Ishikawa (cell line): ENCODE results near the gene TRAPPC3.

Experiments used
- CEBPB ChIP-seq: IDR thresholded peaks from 2 replicates; pipeline ENCODE4 v1.6.1; 2012
- CREB1 ChIP-seq: IDR thresholded peaks from 2 replicates; pipeline ENCODE4 v1.6.1; 2012; ENCODE audit warnings: low read depth
- EGR1 ChIP-seq: IDR thresholded peaks from 2 replicates; pipeline ENCODE4 v1.6.1; 2012
- EP300 ChIP-seq: IDR thresholded peaks from 2 replicates; pipeline ENCODE4 v1.6.1; 2012; ENCODE audit warnings: borderline replicate concordance
- FOXM1 ChIP-seq: IDR thresholded peaks from 2 replicates; pipeline ENCODE4 v1.6.1; 2012; ENCODE audit warnings: low read depth, borderline replicate concordance
- MAX ChIP-seq: IDR thresholded peaks from 2 replicates; pipeline ENCODE4 v1.6.1; 2012
- NFIC ChIP-seq: IDR thresholded peaks from 2 replicates; pipeline ENCODE4 v1.6.1; 2012
- RAD21 ChIP-seq: IDR thresholded peaks from 2 replicates; pipeline ENCODE4 v1.6.1; 2012; ENCODE audit warnings: low read depth
- REST ChIP-seq: IDR thresholded peaks from 2 replicates; pipeline ENCODE4 v1.6.1; 2012; ENCODE audit warnings: low read depth, mild to moderate bottlenecking
- TAF1 ChIP-seq: IDR thresholded peaks from 2 replicates; pipeline ENCODE4 v1.6.1; 2012; ENCODE audit warnings: low read depth, mild to moderate bottlenecking
- TCF12 ChIP-seq: IDR thresholded peaks from 2 replicates; pipeline ENCODE4 v1.6.1; 2012; ENCODE audit warnings: low read depth
- TEAD4 ChIP-seq: IDR thresholded peaks from 2 replicates; pipeline ENCODE4 v1.6.1; 2012
- USF1 ChIP-seq: IDR thresholded peaks from 2 replicates; pipeline ENCODE4 v1.6.1; 2012
- YY1 ChIP-seq: IDR thresholded peaks from 2 replicates; pipeline ENCODE4 v1.6.1; 2012; ENCODE audit warnings: low read depth
- ZBTB7A ChIP-seq: IDR thresholded peaks from 2 replicates; pipeline ENCODE4 v1.6.1; 2012; ENCODE audit warnings: low read depth

TRAPPC3 gene

GRCh38 chr1:36177589-36178431 lies 28.5 kb upstream of the TRAPPC3 start:
- TF ChIP-seq RAD21 = no peak
- TF ChIP-seq NFIC = no peak
- no peak for TF ChIP-seq CEBPB
- TF ChIP-seq REST = no peak
- no peak for TF ChIP-seq ZBTB7A
- no peak for TF ChIP-seq USF1
- no peak for TF ChIP-seq TCF12
- TF ChIP-seq TEAD4 = no peak
- TF ChIP-seq EP300 = no peak

GRCh38 chr1:36176106-36176949 lies 27.0 kb upstream of the TRAPPC3 start:
- no peak for TF ChIP-seq EGR1
- TF ChIP-seq TAF1 = no peak
- TF ChIP-seq CEBPB = no peak
- no peak for TF ChIP-seq NFIC
- TF ChIP-seq REST = no peak
- TF ChIP-seq ZBTB7A = no peak
- TF ChIP-seq CREB1 = no peak
- no peak for TF ChIP-seq EP300
- no peak for TF ChIP-seq TCF12
- TF ChIP-seq FOXM1 = no peak
- TF ChIP-seq YY1 = no peak
- TF ChIP-seq MAX = no peak
- no peak for TF ChIP-seq TEAD4
- no peak for TF ChIP-seq USF1

- TF ChIP-seq USF1 = no peak
- no peak for TF ChIP-seq YY1
- no peak for TF ChIP-seq RAD21
- TF ChIP-seq TEAD4 = no peak
- TF ChIP-seq CREB1 = no peak
- no peak for TF ChIP-seq REST
- no peak for TF ChIP-seq EP300
- TF ChIP-seq NFIC = no peak
- TF ChIP-seq ZBTB7A = no peak
- TF ChIP-seq MAX = no peak
- no peak for TF ChIP-seq FOXM1
- no peak for TF ChIP-seq EGR1
- TF ChIP-seq CEBPB = no peak
- no peak for TF ChIP-seq TAF1
- TF ChIP-seq TCF12 = no peak
Measured at GRCh38 chr1:36175137-36176095, 26.1 kb upstream of the TRAPPC3 start.
